Inflammatory macrophage (primary cell): Measurements from ENCODE around the gene DUSP6.

Experiments used
- DNase-seq, 2 donors: peaks; one replicate each; pipeline ENCODE4 v3.0.0-alpha.2; 2020 to 2022

Gene DUSP6

GRCh38 chr12:89373763-89374572 lies 21.7 kb upstream of the DUSP6 start:
- DNase-seq = peak; percentile 52 to 76

GRCh38 chr12:89372584-89373370 lies 20.5 kb upstream of the DUSP6 start:
- no peak for DNase-seq

GRCh38 chr12:89370850-89371249 lies 18.5 kb upstream of the DUSP6 start:
- peak in 1 of 2 donors; percentile 30 for DNase-seq

GRCh38 chr12:89370421-89370831 lies 18.1 kb upstream of the DUSP6 start:
- peak; percentile 39 to 55 for DNase-seq

GRCh38 chr12:89369166-89369565 lies 16.9 kb upstream of the DUSP6 start:
- DNase-seq = no peak

- no peak for DNase-seq
Observed at GRCh38 chr12:89368391-89368790, 16.1 kb upstream of the DUSP6 start.

GRCh38 chr12:89366676-89367364 lies 14.5 kb upstream of the DUSP6 start:
- DNase-seq = no peak

- DNase-seq = no peak
Observed at GRCh38 chr12:89364631-89365030, 12.3 kb upstream of the DUSP6 start.

- no peak for DNase-seq
Observed at GRCh38 chr12:89364058-89364457, 11.8 kb upstream of the DUSP6 start.

- no peak for DNase-seq
Observed at GRCh38 chr12:89363582-89363981, 11.3 kb upstream of the DUSP6 start.

- no peak for DNase-seq
Observed at GRCh38 chr12:89363084-89363483, 10.8 kb upstream of the DUSP6 start.

- no peak for DNase-seq
Observed at GRCh38 chr12:89359615-89360014, 7.3 kb upstream of the DUSP6 start.

GRCh38 chr12:89358805-89359204 lies 6.5 kb upstream of the DUSP6 start:
- DNase-seq = no peak

GRCh38 chr12:89357297-89357730 lies 5.0 kb upstream of the DUSP6 start:
- DNase-seq = no peak

GRCh38 chr12:89356069-89356665 lies 3.9 kb upstream of the DUSP6 start:
- DNase-seq = no peak

GRCh38 chr12:89355243-89356068 lies 3.2 kb upstream of the DUSP6 start:
- no peak for DNase-seq

GRCh38 chr12:89354612-89355067 lies 2.3 kb upstream of the DUSP6 start:
- peak; percentile 30 to 38 for DNase-seq

GRCh38 chr12:89353823-89354611 lies 1.7 kb upstream of the DUSP6 start:
- DNase-seq = peak; percentile 80 to 93

- peak; percentile 50 to 59 for DNase-seq
Observed at GRCh38 chr12:89353188-89353822, 1.0 kb upstream of the DUSP6 start.

GRCh38 chr12:89352242-89352491 lies 134 bp downstream of the DUSP6 start:
- no peak for DNase-seq
